GM13977 (cell line): ENCODE results near the gene CD3D.

Source experiments
- DNase-seq: peaks from one replicate; pipeline ENCODE4 v3.0.0; 2012; ENCODE audit warnings: low spot score
- in situ Hi-C: fragments of 300-500 bp; cut with MboI; formaldehyde crosslinking; loops from one replicate; pipeline ENCODE4 v1.12.0; 2022; ENCODE audit warnings: low sequenced_read_pairs, low pct_unique_long_range_greater_than_20kb, mixed read lengths, inconsistent platforms; ENCODE audit not compliant: unreplicated experiment
- TF ChIP-seq, protein P1 (sequence below): IDR thresholded peaks from 2 replicates; pipeline ENCODE4 v1.5.1; 2012; ENCODE audit warnings: mild to moderate bottlenecking, control low read depth; ENCODE audit not compliant: insufficient read depth; ENCODE audit errors: extremely low read depth, missing control alignments

CD3D gene

GRCh38 chr11:118318124-118318523 lies 24.4 kb downstream of the CD3D start:
- in situ Hi-C loops, result no loop called here
- no peak for DNase-seq
- TF ChIP-seq, protein P1, sequence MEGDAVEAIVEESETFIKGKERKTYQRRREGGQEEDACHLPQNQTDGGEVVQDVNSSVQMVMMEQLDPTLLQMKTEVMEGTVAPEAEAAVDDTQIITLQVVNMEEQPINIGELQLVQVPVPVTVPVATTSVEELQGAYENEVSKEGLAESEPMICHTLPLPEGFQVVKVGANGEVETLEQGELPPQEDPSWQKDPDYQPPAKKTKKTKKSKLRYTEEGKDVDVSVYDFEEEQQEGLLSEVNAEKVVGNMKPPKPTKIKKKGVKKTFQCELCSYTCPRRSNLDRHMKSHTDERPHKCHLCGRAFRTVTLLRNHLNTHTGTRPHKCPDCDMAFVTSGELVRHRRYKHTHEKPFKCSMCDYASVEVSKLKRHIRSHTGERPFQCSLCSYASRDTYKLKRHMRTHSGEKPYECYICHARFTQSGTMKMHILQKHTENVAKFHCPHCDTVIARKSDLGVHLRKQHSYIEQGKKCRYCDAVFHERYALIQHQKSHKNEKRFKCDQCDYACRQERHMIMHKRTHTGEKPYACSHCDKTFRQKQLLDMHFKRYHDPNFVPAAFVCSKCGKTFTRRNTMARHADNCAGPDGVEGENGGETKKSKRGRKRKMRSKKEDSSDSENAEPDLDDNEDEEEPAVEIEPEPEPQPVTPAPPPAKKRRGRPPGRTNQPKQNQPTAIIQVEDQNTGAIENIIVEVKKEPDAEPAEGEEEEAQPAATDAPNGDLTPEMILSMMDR, result no peak

GRCh38 chr11:118314988-118315411 lies 27.5 kb downstream of the CD3D start:
- in situ Hi-C loops, result no loop called here
- no peak for DNase-seq
- TF ChIP-seq, protein P1, result no peak

- TF ChIP-seq, protein P1, result no peak
- in situ Hi-C loops, result no loop called here
- DNase-seq, result no peak
Measured at GRCh38 chr11:118313242-118313641, 29.3 kb downstream of the CD3D start.

GRCh38 chr11:118312328-118312727 lies 30.2 kb downstream of the CD3D start:
- no peak for DNase-seq
- TF ChIP-seq, protein P1, result no peak
- in situ Hi-C loops, result no loop called here

DNA sequence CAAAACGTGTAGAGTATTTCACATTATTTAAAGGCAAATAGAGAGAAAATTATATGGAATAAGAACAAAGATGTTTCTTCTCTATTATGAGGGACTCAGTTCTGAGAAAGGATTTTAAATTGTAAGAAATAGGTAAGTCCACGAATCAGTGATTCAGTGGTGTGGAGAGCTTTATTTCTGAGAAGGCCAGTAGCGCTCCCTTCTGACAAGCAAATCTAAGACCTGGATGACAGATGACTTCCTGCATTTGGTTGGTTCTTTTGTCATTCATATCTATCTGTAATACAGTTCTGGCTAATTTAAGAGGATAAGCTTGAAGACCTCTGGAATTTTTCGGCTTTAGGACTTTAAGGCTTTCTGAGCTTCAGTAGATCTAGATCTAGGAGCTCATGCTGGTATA lies 31.0 kb downstream of the CD3D start:
- in situ Hi-C loops, result no loop called here
- DNase-seq, result no peak
- TF ChIP-seq, protein P1, result no peak

DNA sequence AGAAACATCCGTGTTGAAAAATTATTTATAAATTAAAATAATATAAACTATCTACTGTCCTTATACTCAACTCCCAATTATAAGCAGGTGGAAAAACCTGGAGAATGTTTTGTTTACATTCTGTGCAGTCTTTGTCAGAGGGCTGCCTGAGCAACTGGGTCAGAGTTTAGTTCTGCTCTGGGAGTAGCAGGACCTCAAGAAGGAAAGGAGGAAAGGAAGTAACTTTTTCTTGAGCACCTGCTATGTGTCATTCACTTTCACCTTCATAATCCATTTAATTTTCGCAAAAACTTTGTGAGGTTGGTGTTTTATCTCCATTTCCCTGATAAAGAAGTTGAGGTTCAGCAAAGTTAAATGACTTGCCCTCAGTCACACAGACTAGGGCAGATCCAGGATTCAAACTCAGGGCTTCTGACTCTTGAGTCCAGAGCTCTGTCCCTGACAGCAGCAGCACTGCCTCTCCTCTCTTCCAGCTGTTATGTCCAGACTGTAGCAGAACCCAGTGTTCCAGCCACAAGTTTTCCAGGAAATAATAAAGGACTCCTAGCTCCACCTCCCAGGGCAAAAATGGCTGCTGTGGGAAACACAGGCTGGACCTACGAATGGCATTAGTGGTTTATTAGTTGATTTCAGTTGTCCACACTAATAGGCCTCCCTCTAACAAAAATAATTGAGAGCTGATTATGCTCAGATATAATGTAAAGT lies 31.6 kb downstream of the CD3D start:
- in situ Hi-C loops, result no loop called here
- TF ChIP-seq, protein P1, result no peak
- no peak for DNase-seq
